Omental fat pad (tissue), 4 donors: ENCODE measurements around the gene CDK14. TPM values are rescaled to one million over a fixed set of nuclear protein-coding genes. Genes with fewer than 3 reads are reported as not detected.
"Not testable (repeated sequence)": the region's sequence is repeated elsewhere in the genome, so short reads cannot be mapped to it uniquely, and the experiment has no call there.

ENCODE experiments used
- ATAC-seq: fragments of 150-250 bp; one replicate; pipeline ENCODE4 v1.9.1; 2016; ENCODE audit warnings: mild to moderate bottlenecking, moderate library complexity; ENCODE audit not compliant: low FRiP score
- DNase-seq: peaks from one replicate; pipeline ENCODE4 v3.0.0-alpha.2; 2019; ENCODE audit warnings: low spot score
- total RNA-seq, 4 donors: library from RNA; depleted of rRNA; stranded (reverse); fragments of >200 nt; gene quantifications; one replicate each; pipeline ENCODE4 v1.1.0, GENCODE V29; 2016
- TF ChIP-seq, protein P1 (sequence below), 3 donors: fragments of 450-650 bp; IDR thresholded peaks; one replicate each; pipeline ENCODE4 v1.5.1; 2016 to 2017; ENCODE audit warnings: antibody characterized with exemption in 3 of 3, mild to moderate bottlenecking in 3 of 3, moderate library complexity in 2 of 3

Gene CDK14
- total RNA-seq, 4 donors from 2014 or later: 25.2 to 40.3 (median 30.8) TPM

DNA sequence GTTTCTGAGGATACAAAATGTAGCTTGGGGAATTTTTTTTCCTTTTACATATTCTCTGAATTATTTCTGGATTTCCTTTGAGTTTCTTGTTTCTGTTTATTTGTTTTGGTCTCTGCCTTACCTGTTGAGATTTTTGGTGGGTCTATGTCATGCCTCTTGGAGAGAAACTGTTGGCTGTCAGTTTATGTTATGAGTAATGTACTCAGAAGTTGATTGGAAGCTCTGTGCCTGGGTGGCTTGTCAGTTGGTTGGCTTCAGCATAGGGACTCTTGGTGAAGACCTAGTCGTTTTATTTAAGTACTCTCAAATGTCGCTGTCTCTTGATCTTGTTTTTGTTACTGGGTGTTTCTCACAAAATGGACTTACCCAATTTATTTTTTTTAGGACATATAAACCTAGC is 132.4 kb downstream of the CDK14 start:
- ATAC-seq: no peak
- DNase-seq: no peak
- TF ChIP-seq, protein P1, sequence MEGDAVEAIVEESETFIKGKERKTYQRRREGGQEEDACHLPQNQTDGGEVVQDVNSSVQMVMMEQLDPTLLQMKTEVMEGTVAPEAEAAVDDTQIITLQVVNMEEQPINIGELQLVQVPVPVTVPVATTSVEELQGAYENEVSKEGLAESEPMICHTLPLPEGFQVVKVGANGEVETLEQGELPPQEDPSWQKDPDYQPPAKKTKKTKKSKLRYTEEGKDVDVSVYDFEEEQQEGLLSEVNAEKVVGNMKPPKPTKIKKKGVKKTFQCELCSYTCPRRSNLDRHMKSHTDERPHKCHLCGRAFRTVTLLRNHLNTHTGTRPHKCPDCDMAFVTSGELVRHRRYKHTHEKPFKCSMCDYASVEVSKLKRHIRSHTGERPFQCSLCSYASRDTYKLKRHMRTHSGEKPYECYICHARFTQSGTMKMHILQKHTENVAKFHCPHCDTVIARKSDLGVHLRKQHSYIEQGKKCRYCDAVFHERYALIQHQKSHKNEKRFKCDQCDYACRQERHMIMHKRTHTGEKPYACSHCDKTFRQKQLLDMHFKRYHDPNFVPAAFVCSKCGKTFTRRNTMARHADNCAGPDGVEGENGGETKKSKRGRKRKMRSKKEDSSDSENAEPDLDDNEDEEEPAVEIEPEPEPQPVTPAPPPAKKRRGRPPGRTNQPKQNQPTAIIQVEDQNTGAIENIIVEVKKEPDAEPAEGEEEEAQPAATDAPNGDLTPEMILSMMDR (IDR thresholded peaks at IDR 0.05): no peak

GRCh38 chr7:90735611-90736280 is 139.6 kb downstream of the CDK14 start:
- DNase-seq, ATAC-seq: not testable (repeated sequence)

DNA sequence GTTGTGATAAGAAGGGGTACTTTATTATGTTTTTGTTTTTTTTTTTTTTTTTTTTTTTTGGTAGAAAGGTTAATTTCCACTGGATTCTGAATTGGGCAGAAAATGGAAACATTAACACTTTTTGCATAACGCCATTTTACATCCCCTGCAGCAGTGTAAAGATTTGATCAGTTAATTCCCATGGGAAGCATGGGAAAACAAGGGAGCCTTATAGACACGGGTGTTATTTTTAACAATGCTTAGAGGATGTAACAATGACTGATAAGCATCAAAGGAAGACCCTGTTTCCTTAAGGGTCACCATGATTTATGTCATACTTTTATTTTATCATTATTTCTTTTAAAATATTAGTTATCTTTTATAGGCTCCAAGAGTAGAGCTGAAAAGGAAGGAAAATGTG is 140.2 kb downstream of the CDK14 start:
- ATAC-seq (no peak), DNase-seq (no peak)
- TF ChIP-seq, protein P1 (IDR thresholded peaks at IDR 0.05): no peak

GRCh38 chr7:90736968-90737939 is 141.1 kb downstream of the CDK14 start:
- DNase-seq (no peak), ATAC-seq (no peak)
- TF ChIP-seq, protein P1 (IDR thresholded peaks at IDR 0.05): no peak

GRCh38 chr7:90738249-90738648 is 142.1 kb downstream of the CDK14 start:
- TF ChIP-seq, protein P1 (IDR thresholded peaks at IDR 0.05): no peak
- ATAC-seq: no peak
- no peak for DNase-seq

DNA sequence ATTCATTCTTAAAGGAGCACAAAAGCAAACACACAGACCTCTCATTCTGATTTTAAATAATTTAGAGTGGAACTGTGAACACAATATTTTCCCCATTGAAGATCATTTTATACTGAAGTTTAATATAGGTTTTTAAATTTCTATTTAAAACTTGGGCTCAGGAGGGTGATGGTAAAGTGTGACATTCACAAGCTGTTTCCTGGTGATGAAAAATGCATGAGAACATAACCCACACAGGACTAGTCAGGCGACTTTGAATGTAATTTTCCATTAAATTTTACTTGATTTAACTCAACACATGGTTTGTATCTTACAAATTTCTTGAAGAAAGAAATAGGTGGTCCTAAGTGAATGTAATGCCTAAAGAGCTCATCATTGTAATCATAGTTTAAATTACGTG is 143.6 kb downstream of the CDK14 start:
- ATAC-seq (no peak), DNase-seq (no peak)
- TF ChIP-seq, protein P1 (IDR thresholded peaks at IDR 0.05): no peak

- no peak for ATAC-seq
- TF ChIP-seq, protein P1 (IDR thresholded peaks at IDR 0.05): no peak
Measured at GRCh38 chr7:90740386-90740785, 144.3 kb downstream of the CDK14 start.

More at GRCh38 chr7:90740386-90740785, 144.3 kb downstream of the CDK14 start:
- DNase-seq: no peak
